GM18868 (cell line): Measurements from ENCODE around the gene A2M.

Source experiments
- ATAC-seq: cut with Tn5 transposase; IDR thresholded peaks from one replicate; pipeline ENCODE4 v1.9.1; 2021; ENCODE audit warnings: mild to moderate bottlenecking, moderate library complexity; ENCODE audit not compliant: unreplicated experiment

The A2M gene

GRCh38 chr12:9122091-9122609, 6.4 kb upstream of the A2M start:
- no peak for ATAC-seq

GRCh38 chr12:9120487-9121184, 4.9 kb upstream of the A2M start:
- no peak for ATAC-seq

- ATAC-seq, result peak; percentile 79
These were observed 2.4 kb upstream of the A2M start for GRCh38 chr12:9118158-9118557.

GRCh38 chr12:9114946-9115345, 773 bp downstream of the A2M start:
- ATAC-seq, result no peak

- ATAC-seq, result no peak
These were observed 1.8 kb downstream of the A2M start for GRCh38 chr12:9113987-9114309.

DNA sequence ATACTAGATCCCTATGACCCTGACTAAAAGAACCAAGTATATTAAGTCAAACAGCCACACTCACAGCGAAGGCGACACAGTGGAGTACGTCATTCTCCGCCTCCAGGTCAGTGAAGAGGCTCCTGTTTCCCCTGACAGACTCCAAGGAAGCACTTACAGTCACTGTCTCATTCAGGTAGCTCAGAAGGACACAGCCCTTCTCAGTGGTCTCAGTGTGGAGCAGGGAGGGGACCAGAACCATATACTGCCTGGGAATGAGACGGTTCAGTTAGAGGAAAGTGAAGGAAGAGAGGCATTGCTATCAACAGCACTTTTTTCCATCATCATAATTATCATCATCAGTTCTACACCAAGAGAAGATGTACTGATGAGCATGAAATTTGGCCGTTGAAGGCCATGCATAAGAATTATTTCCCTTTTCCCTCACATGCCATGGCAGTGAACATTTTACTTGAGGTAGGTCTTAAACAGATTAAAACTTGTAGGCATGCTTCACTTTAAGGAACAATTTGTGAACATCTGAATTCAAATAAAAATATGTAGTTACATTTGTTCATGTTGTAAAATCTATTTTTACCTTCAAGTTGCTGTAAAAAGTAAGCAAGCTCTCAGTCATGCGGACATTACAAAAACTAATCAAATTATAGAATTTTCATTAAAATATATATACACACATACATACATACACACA, 2.3 kb downstream of the A2M start:
- no peak for ATAC-seq

DNA sequence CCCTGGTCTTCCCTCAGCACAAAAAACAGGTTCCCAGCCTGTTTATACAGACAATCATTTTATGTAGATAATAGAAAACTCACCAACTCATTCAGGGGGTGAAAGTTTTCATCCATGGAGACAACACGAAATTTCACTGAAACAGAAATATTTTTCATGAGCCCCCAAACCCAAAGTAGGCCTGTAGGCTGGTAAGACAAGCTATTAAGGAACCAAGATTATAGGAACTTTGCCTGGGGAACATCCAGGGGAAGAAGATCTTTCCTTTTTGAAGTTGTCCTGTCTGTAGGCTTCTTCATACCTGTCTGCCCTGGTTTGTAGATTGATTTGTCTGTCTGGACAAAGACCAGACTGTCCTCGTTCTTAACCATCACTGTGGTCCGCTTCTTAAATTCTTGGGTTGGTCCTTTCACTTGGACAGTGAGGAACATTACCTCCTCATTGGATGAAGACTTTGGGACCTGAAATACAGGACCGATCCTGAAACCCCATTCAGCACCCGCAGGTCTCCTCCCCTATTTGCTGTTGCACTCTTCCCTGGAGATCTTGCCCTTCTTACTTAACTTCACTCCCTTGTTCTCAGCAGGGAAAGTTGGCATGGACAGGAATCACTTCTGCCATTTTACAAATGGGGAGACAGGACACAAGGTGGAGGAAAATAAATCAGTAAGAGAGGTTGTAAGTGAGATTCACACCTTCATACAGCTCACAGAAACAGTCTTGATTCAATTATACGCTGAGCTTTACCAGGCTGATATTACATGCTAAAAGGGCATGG, 3.5 kb downstream of the A2M start:
- ATAC-seq, result no peak

DNA sequence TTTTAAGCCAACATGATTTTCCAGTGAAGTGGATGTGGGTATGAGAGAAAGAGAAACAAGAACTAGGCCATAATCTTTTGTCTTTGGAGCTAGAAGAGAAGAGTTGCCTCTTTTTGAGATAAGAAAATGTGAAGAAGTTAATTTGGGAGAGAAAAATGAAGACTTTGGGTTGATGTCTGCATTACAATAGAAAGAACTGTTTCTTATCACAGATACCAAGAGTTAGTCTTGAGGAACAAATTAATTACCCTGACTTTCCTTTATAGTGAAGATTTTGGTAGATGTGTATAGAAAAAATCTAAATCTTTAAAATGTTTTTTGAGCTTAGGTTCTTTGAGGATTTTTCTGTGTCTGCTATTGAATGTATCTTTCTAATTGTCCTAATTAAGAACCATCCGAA, 4.2 kb downstream of the A2M start:
- ATAC-seq, result no peak

- ATAC-seq, result no peak
These were observed 5.8 kb downstream of the A2M start for GRCh38 chr12:9109737-9110491.

- no peak for ATAC-seq
These were observed 6.6 kb downstream of the A2M start for GRCh38 chr12:9109213-9109522.

DNA sequence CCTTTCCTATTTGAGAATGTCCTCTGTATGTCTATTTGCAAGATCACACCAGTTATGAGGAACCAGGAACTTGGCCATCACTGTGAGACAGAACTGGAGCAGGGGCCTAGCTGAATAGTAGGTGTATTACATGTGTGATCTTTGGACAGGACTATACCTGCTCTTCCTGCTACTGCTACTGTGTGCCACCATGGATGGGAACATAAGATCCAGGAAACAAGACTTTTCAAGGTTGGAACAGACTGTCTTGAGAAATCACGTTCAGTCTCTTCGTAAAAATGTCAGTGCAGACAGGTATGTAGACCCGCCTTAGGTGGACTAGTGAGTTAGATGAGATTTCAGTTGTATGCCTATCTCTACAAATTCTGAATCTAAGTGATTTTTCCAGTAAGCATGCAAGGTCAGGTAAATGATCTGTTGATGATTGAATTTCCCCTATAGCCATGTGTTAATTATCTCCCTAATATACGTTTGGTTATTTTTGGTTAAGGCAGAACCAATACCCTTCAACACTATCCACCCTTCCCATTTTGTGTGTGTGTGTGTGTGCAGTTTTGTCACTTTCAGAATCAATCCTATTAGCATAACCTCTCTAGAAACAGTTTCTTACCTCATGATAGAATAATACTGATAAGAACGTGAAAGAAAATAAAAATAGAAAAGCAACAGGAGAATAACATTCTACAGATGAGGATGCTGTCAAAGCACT, 7.1 kb downstream of the A2M start:
- ATAC-seq, result no peak

DNA sequence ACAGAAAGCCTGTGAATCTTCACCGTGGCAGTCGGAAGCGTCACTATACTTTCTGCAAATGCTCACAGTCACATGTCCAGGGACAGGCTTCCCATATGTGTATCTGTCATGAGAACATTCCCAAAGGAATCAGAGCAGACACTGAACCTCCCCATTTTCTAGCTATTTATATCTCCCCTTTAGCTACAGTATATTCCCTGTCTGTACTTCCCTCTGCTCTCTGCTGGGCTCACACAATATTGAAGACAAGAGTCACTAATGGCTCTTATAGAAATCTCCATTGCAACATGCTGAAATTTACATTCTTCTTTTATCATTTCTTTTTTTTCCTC, 8.2 kb downstream of the A2M start:
- ATAC-seq, result no peak

- no peak for ATAC-seq
These were observed 8.8 kb downstream of the A2M start for GRCh38 chr12:9106610-9107541.

DNA sequence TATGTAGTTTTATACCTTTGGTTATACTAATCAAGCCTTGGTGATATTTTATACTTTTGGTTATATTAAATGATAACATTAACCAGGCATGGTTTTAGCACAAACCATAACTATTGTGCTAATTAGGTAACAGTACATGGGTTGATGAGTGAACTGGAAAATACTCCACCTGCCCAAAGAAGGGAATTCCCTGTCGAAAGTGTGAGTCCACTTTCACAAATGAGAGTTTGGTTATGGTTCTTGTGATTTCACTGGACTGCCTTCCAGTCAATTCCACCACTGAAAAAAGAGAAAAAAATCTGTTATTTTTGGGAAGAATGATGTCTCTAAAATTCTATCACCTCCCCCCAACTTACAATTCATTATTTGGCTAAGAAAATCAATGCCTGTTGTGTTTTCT, 9.7 kb downstream of the A2M start:
- ATAC-seq, result no peak

- ATAC-seq, result no peak
These were observed 10.8 kb downstream of the A2M start for GRCh38 chr12:9104767-9105423.

DNA sequence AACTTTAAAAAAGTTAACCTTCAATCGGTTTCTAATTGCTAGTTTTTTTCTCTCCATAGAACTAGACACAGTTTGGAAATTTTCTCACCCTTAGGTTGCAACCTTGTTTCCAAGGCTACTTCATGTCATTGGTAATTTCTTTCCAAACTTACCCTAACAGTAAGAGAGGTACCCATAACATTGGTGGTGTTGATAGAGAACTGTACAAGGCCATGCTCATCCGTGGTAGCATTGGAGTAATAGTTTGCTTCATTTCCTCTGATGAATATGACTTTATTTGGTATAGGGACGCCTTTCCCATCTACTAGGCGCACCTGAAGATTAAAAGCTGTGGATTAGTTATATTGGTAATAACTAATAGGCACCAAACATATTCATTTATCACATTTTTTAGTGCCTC, 11.6 kb downstream of the A2M start:
- ATAC-seq, result no peak

DNA sequence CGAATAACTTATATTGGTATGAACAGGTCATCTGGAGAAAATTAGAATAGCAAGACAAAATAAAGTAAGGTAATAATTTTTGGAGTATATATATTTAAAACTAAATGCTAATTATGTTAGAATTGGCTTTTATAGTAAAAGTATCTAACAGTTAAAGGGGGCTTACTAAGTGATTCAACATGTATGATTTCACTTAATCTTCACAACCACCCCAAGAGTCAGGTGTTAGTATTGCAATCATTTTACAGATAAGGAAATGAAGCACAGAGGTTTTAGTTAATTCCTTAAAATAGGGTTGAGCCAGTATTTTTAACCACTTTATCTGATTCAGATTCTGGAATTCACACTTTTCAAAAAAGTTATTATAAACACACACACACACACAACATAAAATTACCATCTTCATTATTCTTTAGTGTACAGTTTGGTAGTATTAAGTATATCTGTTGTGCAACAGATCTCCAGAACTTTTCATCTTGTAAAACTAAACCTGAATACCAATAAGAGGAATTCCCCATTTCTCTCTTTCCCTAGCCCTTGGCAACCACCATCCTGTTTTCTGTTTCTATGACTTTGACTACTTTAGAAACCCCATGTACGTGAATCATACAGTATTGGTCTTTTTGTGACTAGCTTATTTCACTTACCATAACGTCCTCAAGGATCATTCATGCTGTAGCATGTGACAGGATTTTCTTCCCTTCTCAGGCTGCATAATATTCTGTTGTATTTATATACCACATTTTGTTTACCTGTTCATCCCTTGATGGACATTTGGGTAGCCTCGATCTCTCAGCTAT, 12.5 kb downstream of the A2M start:
- ATAC-seq, result no peak

DNA sequence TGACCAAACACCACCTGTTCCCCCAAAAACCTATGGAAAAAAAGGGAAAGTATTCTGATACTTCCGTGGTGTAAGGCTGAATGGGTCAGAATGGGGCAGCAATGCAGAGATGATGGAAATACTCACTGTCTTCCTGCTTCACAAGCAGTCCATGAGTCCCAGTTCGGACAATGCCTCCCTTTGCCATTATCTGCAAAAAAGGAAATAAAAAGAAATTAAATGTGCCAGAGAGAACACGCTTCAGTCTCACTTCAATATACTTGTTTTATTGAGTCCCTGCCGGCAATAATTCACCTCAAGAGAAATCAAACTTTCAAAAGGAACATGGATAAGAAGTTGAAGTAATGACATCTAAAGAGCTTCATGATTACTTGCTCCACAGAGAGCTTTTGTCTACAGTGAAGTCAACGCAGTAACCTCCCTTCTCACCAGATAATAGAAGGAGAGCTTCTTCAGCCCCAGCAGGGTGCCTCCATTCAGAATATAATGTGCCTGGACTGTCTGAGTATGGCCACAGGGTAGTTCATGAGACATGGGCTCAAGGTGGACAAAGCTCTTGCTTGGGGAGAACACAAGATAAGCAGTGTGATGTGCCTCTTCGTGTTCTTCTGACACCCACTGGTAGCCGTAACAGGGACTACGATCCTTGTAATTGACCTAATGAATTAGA, 14.6 kb downstream of the A2M start:
- no peak for ATAC-seq
